Mucosa of descending colon (tissue), 3 donors: Measurements from ENCODE around the gene FGF11. TPM values are rescaled to one million over a fixed set of nuclear protein-coding genes. Genes with fewer than 3 reads are reported as not detected.

ENCODE experiments used
- ATAC-seq: fragments of 200-7000 bp; cut with Tn5 transposase; one replicate; pipeline ENCODE4 v1.9.1; 2020; ENCODE audit warnings: mild to moderate bottlenecking, moderate library complexity
- DNase-seq, 3 donors: peaks; one replicate each; pipeline ENCODE4 v3.0.0-alpha.2; 2020
- H3K36me3 ChIP-seq: fragments of 200-600 bp; one replicate; pipeline ENCODE4 v1.8.0; 2021; ENCODE audit warnings: low read depth, mild to moderate bottlenecking
- H3K4me1 ChIP-seq: fragments of 200-600 bp; one replicate; pipeline ENCODE4 v1.8.0; 2021; ENCODE audit warnings: low read depth, mild to moderate bottlenecking
- H3K4me3 ChIP-seq: fragments of 200-600 bp; one replicate; pipeline ENCODE4 v1.8.0; 2021; ENCODE audit warnings: mild to moderate bottlenecking
- H3K9me3 ChIP-seq: fragments of 200-600 bp; one replicate; pipeline ENCODE4 v1.8.0; 2021; ENCODE audit warnings: mild to moderate bottlenecking
- CTCF ChIP-seq: fragments of 200-600 bp; IDR thresholded peaks from one replicate; pipeline ENCODE4 v1.8.0; 2022; ENCODE audit warnings: antibody characterized with exemption, mild to moderate bottlenecking
- intact Hi-C, 2 donors: fragments of 100-400 bp; cut with DNase I in 1 of 2; cut with micrococcal nuclease in 1 of 2; formaldehyde crosslinking; loops; one replicate each; pipeline versions ENCODE4 v1.11.0 to v1.11.1; 2022; cut with DNase I, micrococcal nuclease
- total RNA-seq, 3 donors: library from RNA; stranded (reverse); fragmentation: NEBNext Ultra II Directional in 2 of 3; extraction: Animal tissue kit (Norgen Biotek cat#: 25700) in 2 of 3; gene quantifications; one replicate each; pipeline versions ENCODE4 v1.2.1 to v1.2.4, GENCODE V29; 2021 to 2023
- donor health status: DM: no; HTN: no; CAD: no; lungs with moderate emphysema.
- donor health status: DM: no; HTN: no; CAD: no.
- donor health status: DM: no; HTN: yes; CAD: no.

The FGF11 gene
- total RNA-seq, 3 donors from 2014 or later = 1.4 to 3.0 (median 2.2) TPM

DNA sequence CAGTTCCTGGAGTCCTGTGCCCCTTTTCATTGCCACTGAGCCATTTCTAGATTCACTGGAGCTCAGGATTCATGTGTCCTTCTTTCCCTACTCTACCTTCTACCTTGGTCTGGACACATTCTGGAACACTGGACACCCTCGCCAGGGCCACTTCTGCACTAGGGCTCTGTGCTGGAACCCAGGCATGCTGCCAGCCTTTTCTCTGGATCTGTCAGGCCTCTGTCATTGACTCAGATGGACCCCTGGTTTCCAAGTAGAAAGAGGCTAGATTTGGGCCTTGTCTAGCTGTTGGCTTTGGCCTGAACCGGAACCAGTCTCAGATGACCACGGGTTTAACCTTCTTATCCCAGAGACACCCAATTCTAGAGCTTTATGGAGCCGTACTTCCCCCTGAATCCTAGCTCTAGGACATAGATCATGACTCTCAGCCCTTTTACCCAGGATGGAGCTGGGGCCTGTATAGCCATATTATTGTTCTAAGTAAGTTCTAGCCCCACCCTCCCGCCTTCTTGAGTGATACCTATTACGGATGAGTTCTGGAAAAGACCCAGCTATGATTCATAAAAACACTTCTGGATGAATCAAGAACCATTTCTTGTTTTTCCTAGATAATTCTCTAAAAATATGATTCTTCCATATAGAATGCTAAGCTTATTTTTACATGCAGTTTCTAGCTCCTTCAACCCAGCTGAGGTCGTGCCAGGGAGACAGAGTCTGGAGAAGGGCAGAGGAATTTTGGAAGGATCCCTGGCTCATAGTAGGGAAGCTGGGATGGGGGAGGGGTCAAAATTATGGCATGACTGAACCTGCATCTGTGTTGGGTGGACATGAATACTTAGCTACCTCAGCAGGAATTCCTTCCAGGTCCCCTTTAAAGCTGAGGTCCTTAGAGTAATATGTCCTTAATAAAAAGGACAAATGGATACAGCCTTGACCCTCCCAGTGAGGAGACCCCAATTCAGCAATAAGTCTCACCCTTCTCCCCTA is 4.5 kb downstream of the FGF11 start:
- TF ChIP-seq CTCF = no peak
- DNase-seq (no peak), ATAC-seq (no peak)
- peaks cover 20% of the 10 kb centered on the region for H3K4me1 ChIP-seq
- H3K9me3 ChIP-seq = no peaks in the 10 kb centered on the region
- no peak overlapping the region for H3K4me3 ChIP-seq
- intact Hi-C loops = no loop called here
- H3K36me3 ChIP-seq = no peaks in the 10 kb centered on the region

DNA sequence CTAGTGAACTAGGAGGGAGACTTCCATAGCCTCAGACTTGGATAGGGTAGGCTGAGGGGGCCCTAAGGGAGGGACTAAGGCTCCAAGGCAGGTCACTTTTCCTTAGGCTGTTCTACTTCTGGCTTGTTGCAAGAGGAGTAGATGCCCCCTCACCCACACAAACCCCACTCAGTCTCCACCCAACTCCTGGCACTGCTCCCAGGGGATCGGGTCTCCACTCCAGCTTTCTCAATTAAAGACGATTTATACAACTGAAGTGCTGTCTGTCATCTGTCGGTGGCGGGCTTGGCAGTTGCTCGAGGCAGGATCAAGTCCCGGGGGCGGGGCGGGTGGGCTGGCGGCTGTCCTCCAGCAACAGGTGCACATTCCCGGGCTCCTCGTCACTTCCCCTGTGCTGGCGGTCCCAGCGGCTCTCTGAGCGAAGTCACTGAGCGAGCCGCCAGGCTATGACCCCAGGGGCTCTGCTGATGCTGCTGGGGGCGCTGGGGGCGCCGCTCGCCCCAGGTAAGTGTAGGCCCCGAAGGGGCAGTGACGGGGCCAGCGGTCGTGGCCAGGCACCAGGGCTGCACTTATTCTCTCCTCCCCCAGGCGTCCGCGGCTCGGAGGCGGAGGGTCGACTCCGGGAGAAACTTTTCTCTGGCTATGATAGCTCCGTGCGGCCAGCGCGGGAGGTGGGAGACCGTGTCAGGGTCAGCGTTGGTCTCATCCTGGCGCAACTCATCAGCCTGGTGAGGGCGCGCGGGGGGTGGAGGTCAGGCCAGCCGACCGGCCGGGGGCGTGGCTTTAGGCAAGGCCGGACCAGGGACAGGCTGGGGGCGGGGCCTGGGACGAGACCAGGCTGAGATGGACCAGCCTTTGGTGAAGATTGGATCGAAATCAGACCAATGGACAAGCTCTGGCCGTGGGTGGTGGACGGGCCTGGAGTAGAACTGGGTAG is 5.6 kb downstream of the FGF11 start, which contains the start of gene CHRNB1:
TSS of gene CHRNB1 (plus strand) at position 380 of the 937 bp plus-strand sequence. CDS start at position 447, 67 bp downstream.
- Histone ChIP-seq H3K4me1 (peaks cover 14% of the 10 kb centered on the region), H3K9me3 (no peaks in the 10 kb centered on the region), H3K4me3 (no peak within 1 kb of the TSS), H3K36me3 (no peaks in the 10 kb centered on the region)
- TF ChIP-seq CTCF = no peak
- intact Hi-C loops = no loop called here
- DNase-seq = peak; percentile 86 to 88 (median 87)
- peak; percentile 88 for ATAC-seq

GRCh38 chr17:7445619-7445968 is 6.3 kb downstream of the FGF11 start:
- Histone ChIP-seq H3K4me3 (no peak overlapping the region), H3K9me3 (no peaks in the 10 kb centered on the region), H3K4me1 (peaks cover 7% of the 10 kb centered on the region), H3K36me3 (no peaks in the 10 kb centered on the region)
- intact Hi-C loops = no loop called here
- no peak for TF ChIP-seq CTCF
- peak; percentile 85 to 88 (median 88) for DNase-seq
- ATAC-seq = peak; percentile 93

GRCh38 chr17:7448461-7448860 is 9.1 kb downstream of the FGF11 start:
- no peaks in the 10 kb centered on the region for H3K9me3 ChIP-seq
- TF ChIP-seq CTCF = no peak
- no peak for ATAC-seq
- no peak for DNase-seq
- H3K4me1 ChIP-seq = peaks cover 5% of the 10 kb centered on the region
- no peak overlapping the region for H3K4me3 ChIP-seq
- no peaks in the 10 kb centered on the region for H3K36me3 ChIP-seq
- intact Hi-C loops = no loop called here

GRCh38 chr17:7459961-7460545 is 20.7 kb downstream of the FGF11 start:
- ATAC-seq = no peak
- no peak overlapping the region for H3K4me3 ChIP-seq
- no peaks in the 10 kb centered on the region for H3K4me1 ChIP-seq
- no peaks in the 10 kb centered on the region for H3K9me3 ChIP-seq
- intact Hi-C loops = no loop called here
- no peak for DNase-seq
- no peaks in the 10 kb centered on the region for H3K36me3 ChIP-seq
- no peak for TF ChIP-seq CTCF
